Measurements from ENCODE around the gene ZNF365.

The ZNF365 gene

DNA sequence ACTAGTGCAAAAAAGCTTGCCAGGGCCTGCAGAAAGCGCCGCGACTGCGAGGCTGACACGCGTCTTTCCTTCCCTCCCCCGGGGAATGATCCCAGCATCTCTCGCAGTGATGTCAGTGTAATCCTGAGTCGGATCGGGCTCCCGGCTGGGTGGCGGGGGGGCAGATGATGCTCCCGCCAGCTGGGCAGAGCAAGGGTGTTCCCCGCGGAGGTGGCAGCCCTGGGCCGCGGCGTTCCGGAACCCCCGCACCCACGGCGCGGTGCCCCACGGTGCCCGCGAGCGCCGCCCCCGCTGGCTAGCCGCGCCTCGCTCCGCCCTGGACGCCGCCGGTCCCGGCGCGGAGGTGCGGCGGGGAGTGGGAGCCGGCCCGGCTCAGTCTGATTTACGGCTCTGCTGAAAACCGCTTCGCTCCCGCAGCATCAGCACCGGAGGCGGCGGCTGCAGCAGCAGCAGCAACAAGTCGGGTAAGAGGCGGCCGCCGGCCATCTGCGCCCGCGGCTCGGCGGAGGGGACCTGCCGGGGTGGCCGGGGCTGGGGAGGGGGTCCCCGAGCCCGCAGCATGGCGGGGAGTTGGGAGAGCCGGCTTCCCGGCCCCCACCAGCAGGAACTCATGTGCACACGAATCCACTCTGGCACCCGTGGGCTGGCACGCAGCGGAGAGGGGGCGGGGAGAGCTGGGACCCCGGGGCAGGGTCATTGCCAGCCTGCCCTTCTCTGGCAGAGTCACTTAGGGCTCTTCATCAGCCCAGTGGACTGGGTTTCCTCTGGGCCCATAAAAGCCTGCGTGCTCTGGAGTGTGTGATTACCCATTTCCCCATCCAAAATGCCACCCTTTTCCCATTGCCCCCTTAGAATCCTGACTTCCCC, at the start of gene ZNF365:
Gene ZNF365 (plus strand): TSS at position 375 of the 867 bp plus-strand sequence. CDS start 1,825 bp downstream, outside the sequence.
- Histone ChIP-seq H3K9me3 (ENCODE audit: control insufficient read depth in 1 of 2, low read length in 2 of 2) (no peaks in the 10 kb centered on the region), H3K27me3 (ENCODE audit: low read depth, low read length) (peaks cover 6% of the 10 kb centered on the region), H3K36me3 (ENCODE audit: control insufficient read depth in 1 of 2, insufficient read depth in 2 of 2, low read length in 2 of 2) (no peaks in the 10 kb centered on the region), H3K4me1 (ENCODE audit: control insufficient read depth in 1 of 2, insufficient read depth in 2 of 2, low read length in 2 of 2) (peaks cover 0 to 6% of the 10 kb centered on the region in 2 donors), H3K4me3 (ENCODE audit: low read depth in 1 of 2, low read length in 2 of 2) (peak within 1 kb of the TSS; percentile 41 to 68), H3K27ac (ENCODE audit: low read length) (no peak within 1 kb of the TSS)

GRCh38 chr10:62326176-62326575, 48.0 kb upstream of the ZNF365 start:
- no peak overlapping the region for H3K27ac ChIP-seq (ENCODE audit: low read length)
- H3K4me1 ChIP-seq (ENCODE audit: control insufficient read depth in 1 of 2, insufficient read depth in 2 of 2, low read length in 2 of 2), result no peaks in the 10 kb centered on the region
- no peaks in the 10 kb centered on the region for H3K27me3 ChIP-seq (ENCODE audit: low read depth, low read length)
- no peaks in the 10 kb centered on the region for H3K36me3 ChIP-seq (ENCODE audit: control insufficient read depth in 1 of 2, insufficient read depth in 2 of 2, low read length in 2 of 2)
- no peak overlapping the region for H3K4me3 ChIP-seq (ENCODE audit: low read depth in 1 of 2, low read length in 2 of 2)
- peaks cover 0 to 3% of the 10 kb centered on the region in 2 donors for H3K9me3 ChIP-seq (ENCODE audit: control insufficient read depth in 1 of 2, low read length in 2 of 2)

- H3K4me1 ChIP-seq (ENCODE audit: control insufficient read depth in 1 of 2, insufficient read depth in 2 of 2, low read length in 2 of 2), result no peaks in the 10 kb centered on the region
- no peaks in the 10 kb centered on the region for H3K36me3 ChIP-seq (ENCODE audit: control insufficient read depth in 1 of 2, insufficient read depth in 2 of 2, low read length in 2 of 2)
- H3K4me3 ChIP-seq (ENCODE audit: low read depth in 1 of 2, low read length in 2 of 2), result no peak overlapping the region
- H3K9me3 ChIP-seq (ENCODE audit: control insufficient read depth in 1 of 2, low read length in 2 of 2), result peaks cover 0 to 9% of the 10 kb centered on the region in 2 donors
- H3K27me3 ChIP-seq (ENCODE audit: low read depth, low read length), result no peaks in the 10 kb centered on the region
- H3K27ac ChIP-seq (ENCODE audit: low read length), result no peak overlapping the region
These were observed 46.3 kb upstream of the ZNF365 start for GRCh38 chr10:62327885-62328284.

DNA sequence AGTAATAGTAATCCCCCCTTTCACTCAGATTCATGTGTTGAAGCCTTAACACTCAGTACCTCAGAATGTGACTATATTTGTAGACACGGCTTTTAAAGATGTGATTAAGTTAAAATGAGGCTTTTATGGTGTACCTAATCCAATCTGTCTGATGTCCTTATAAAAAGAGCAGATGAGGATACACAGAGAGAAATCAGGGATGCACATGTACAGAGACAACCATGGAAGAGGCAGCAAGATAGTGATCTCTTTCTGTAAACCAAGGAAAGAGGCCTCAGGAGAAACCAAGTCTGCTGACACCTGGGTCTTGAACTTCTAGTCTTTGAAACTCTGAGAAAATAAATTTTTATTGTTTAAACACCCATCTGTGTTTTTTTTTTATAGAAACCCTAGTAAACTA, 44.0 kb upstream of the ZNF365 start:
- Histone ChIP-seq H3K36me3 (ENCODE audit: control insufficient read depth in 1 of 2, insufficient read depth in 2 of 2, low read length in 2 of 2) (no peaks in the 10 kb centered on the region), H3K27me3 (ENCODE audit: low read depth, low read length) (no peaks in the 10 kb centered on the region), H3K4me1 (ENCODE audit: control insufficient read depth in 1 of 2, insufficient read depth in 2 of 2, low read length in 2 of 2) (no peaks in the 10 kb centered on the region), H3K27ac (ENCODE audit: low read length) (no peak overlapping the region), H3K4me3 (ENCODE audit: low read depth in 1 of 2, low read length in 2 of 2) (no peak overlapping the region), H3K9me3 (ENCODE audit: control insufficient read depth in 1 of 2, low read length in 2 of 2) (peaks cover 0 to 6% of the 10 kb centered on the region in 2 donors)

DNA sequence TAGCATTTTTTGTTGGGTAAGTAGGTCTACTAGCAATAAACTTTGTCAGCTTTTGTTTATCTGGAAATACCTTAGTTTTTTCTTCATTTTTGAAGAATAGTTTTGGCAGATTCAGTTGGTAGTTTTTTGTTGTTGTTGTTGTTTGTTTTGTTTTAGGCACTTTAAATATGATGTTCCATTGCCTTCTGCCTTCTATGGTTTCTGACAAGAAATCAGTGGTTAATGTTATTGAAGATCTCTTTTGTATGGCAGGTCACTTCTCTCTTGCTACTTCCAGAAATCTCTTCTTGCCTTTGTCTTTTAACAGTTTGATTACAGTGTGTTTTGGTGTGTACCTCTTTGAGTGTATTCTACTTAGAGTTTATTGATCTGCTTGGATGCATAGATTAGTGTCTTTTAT, 41.8 kb upstream of the ZNF365 start:
- Histone ChIP-seq H3K9me3 (ENCODE audit: control insufficient read depth in 1 of 2, low read length in 2 of 2) (peaks cover 0 to 6% of the 10 kb centered on the region in 2 donors), H3K27ac (ENCODE audit: low read length) (no peak overlapping the region), H3K4me1 (ENCODE audit: control insufficient read depth in 1 of 2, insufficient read depth in 2 of 2, low read length in 2 of 2) (no peaks in the 10 kb centered on the region), H3K4me3 (ENCODE audit: low read depth in 1 of 2, low read length in 2 of 2) (no peak overlapping the region), H3K36me3 (ENCODE audit: control insufficient read depth in 1 of 2, insufficient read depth in 2 of 2, low read length in 2 of 2) (no peaks in the 10 kb centered on the region), H3K27me3 (ENCODE audit: low read depth, low read length) (no peaks in the 10 kb centered on the region)

- Histone ChIP-seq H3K4me3 (ENCODE audit: low read depth in 1 of 2, low read length in 2 of 2) (no peak overlapping the region), H3K27ac (ENCODE audit: low read length) (no peak overlapping the region), H3K36me3 (ENCODE audit: control insufficient read depth in 1 of 2, insufficient read depth in 2 of 2, low read length in 2 of 2) (no peaks in the 10 kb centered on the region), H3K9me3 (ENCODE audit: control insufficient read depth in 1 of 2, low read length in 2 of 2) (peaks cover 0 to 6% of the 10 kb centered on the region in 2 donors), H3K4me1 (ENCODE audit: control insufficient read depth in 1 of 2, insufficient read depth in 2 of 2, low read length in 2 of 2) (no peaks in the 10 kb centered on the region), H3K27me3 (ENCODE audit: low read depth, low read length) (no peaks in the 10 kb centered on the region)
These were observed 40.9 kb upstream of the ZNF365 start for GRCh38 chr10:62333135-62333889.

- Histone ChIP-seq H3K36me3 (ENCODE audit: control insufficient read depth in 1 of 2, insufficient read depth in 2 of 2, low read length in 2 of 2) (no peaks in the 10 kb centered on the region), H3K4me1 (ENCODE audit: control insufficient read depth in 1 of 2, insufficient read depth in 2 of 2, low read length in 2 of 2) (no peaks in the 10 kb centered on the region), H3K27me3 (ENCODE audit: low read depth, low read length) (no peaks in the 10 kb centered on the region), H3K4me3 (ENCODE audit: low read depth in 1 of 2, low read length in 2 of 2) (no peak overlapping the region), H3K27ac (ENCODE audit: low read length) (no peak overlapping the region), H3K9me3 (ENCODE audit: control insufficient read depth in 1 of 2, low read length in 2 of 2) (peaks cover 0 to 6% of the 10 kb centered on the region in 2 donors)
These were observed 40.0 kb upstream of the ZNF365 start for GRCh38 chr10:62333988-62334682.

GRCh38 chr10:62335326-62335725, 38.8 kb upstream of the ZNF365 start:
- H3K9me3 ChIP-seq (ENCODE audit: control insufficient read depth in 1 of 2, low read length in 2 of 2), result peaks cover 0 to 6% of the 10 kb centered on the region in 2 donors
- no peaks in the 10 kb centered on the region for H3K27me3 ChIP-seq (ENCODE audit: low read depth, low read length)
- H3K4me3 ChIP-seq (ENCODE audit: low read depth in 1 of 2, low read length in 2 of 2), result no peak overlapping the region
- H3K36me3 ChIP-seq (ENCODE audit: control insufficient read depth in 1 of 2, insufficient read depth in 2 of 2, low read length in 2 of 2), result no peaks in the 10 kb centered on the region
- H3K4me1 ChIP-seq (ENCODE audit: control insufficient read depth in 1 of 2, insufficient read depth in 2 of 2, low read length in 2 of 2), result no peaks in the 10 kb centered on the region
- H3K27ac ChIP-seq (ENCODE audit: low read length), result no peak overlapping the region

GRCh38 chr10:62336404-62336803, 37.8 kb upstream of the ZNF365 start:
- H3K27me3 ChIP-seq (ENCODE audit: low read depth, low read length), result no peaks in the 10 kb centered on the region
- peaks cover 0 to 6% of the 10 kb centered on the region in 2 donors for H3K9me3 ChIP-seq (ENCODE audit: control insufficient read depth in 1 of 2, low read length in 2 of 2)
- no peaks in the 10 kb centered on the region for H3K4me1 ChIP-seq (ENCODE audit: control insufficient read depth in 1 of 2, insufficient read depth in 2 of 2, low read length in 2 of 2)
- no peak overlapping the region for H3K27ac ChIP-seq (ENCODE audit: low read length)
- no peaks in the 10 kb centered on the region for H3K36me3 ChIP-seq (ENCODE audit: control insufficient read depth in 1 of 2, insufficient read depth in 2 of 2, low read length in 2 of 2)
- no peak overlapping the region for H3K4me3 ChIP-seq (ENCODE audit: low read depth in 1 of 2, low read length in 2 of 2)

DNA sequence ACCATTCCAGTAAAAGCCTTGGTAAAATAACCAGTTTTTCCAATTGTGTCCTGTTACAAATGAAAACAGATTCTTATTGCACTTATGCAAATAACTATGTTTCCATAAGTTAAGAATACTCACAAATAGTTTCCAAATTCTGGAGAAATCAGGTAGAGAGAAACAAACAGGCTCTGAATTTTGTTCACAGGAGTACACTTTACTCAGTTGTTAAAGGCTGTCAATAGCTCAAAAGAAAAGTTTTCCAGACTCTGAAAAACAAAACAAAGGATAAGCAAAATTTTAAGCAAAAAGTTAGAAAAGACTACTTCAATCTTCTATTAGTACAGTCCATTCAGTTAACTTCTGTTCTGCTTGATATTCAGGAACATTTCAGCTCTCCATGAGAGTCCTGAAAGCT, 32.8 kb upstream of the ZNF365 start:
- H3K4me1 ChIP-seq (ENCODE audit: control insufficient read depth in 1 of 2, insufficient read depth in 2 of 2, low read length in 2 of 2), result no peaks in the 10 kb centered on the region
- no peak overlapping the region for H3K4me3 ChIP-seq (ENCODE audit: low read depth in 1 of 2, low read length in 2 of 2)
- H3K27me3 ChIP-seq (ENCODE audit: low read depth, low read length), result no peaks in the 10 kb centered on the region
- H3K27ac ChIP-seq (ENCODE audit: low read length), result no peak overlapping the region
- H3K9me3 ChIP-seq (ENCODE audit: control insufficient read depth in 1 of 2, low read length in 2 of 2), result peaks cover 0 to 14% of the 10 kb centered on the region in 2 donors
- H3K36me3 ChIP-seq (ENCODE audit: control insufficient read depth in 1 of 2, insufficient read depth in 2 of 2, low read length in 2 of 2), result no peaks in the 10 kb centered on the region

DNA sequence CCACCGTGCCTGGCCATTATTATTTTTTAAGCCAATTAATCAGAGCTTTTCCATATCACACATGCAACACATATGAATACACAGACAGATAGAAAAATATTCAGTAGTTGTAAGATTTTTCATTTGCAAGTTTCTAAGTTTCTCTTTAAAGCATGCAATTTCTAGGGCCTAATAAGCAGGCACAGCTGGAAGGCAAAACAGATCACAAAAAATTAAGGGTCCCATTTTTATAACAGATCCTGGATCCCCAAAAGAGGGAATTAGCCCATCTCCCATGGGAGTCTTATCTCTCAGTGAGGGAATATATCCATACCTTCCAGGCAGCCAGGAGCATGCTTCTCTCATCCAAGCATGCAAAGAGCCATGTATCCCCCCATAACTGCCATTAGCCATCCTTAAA, 31.2 kb upstream of the ZNF365 start:
- H3K36me3 ChIP-seq (ENCODE audit: control insufficient read depth in 1 of 2, insufficient read depth in 2 of 2, low read length in 2 of 2), result no peaks in the 10 kb centered on the region
- H3K27me3 ChIP-seq (ENCODE audit: low read depth, low read length), result no peaks in the 10 kb centered on the region
- H3K9me3 ChIP-seq (ENCODE audit: control insufficient read depth in 1 of 2, low read length in 2 of 2), result peaks cover 0 to 23% of the 10 kb centered on the region in 2 donors
- H3K4me1 ChIP-seq (ENCODE audit: control insufficient read depth in 1 of 2, insufficient read depth in 2 of 2, low read length in 2 of 2), result no peaks in the 10 kb centered on the region
- H3K27ac ChIP-seq (ENCODE audit: low read length), result no peak overlapping the region
- H3K4me3 ChIP-seq (ENCODE audit: low read depth in 1 of 2, low read length in 2 of 2), result no peak overlapping the region

All from muscle layer of duodenum (tissue), 2 donors.